ENCODE results near the gene CCDC82.

CCDC82 gene

GRCh38 chr11:96306933-96307775 is 82.6 kb downstream of the CCDC82 start:
- DNase-seq (ENCODE audit: low read depth in 2 of 2): peak; percentile 94

GRCh38 chr11:96306600-96306932 is 83.1 kb downstream of the CCDC82 start:
- DNase-seq (ENCODE audit: low read depth in 2 of 2): no peak

- DNase-seq (ENCODE audit: low read depth in 2 of 2): no peak
These were observed 83.6 kb downstream of the CCDC82 start for GRCh38 chr11:96306071-96306470.

- DNase-seq (ENCODE audit: low read depth in 2 of 2): no peak
These were observed 85.7 kb downstream of the CCDC82 start for GRCh38 chr11:96303980-96304379.

GRCh38 chr11:96303064-96303463 is 86.6 kb downstream of the CCDC82 start:
- no peak for DNase-seq (ENCODE audit: low read depth in 2 of 2)
